ENCODE results near the gene SCLY.
A peak's percentile ranks its signal among the peaks of the same experiment; 100 is the strongest.

Gene SCLY

GRCh38 chr2:238077292-238077691 is 16.5 kb downstream of the SCLY start:
- DNase-seq = no peak

- DNase-seq = no peak
Measured at GRCh38 chr2:238079874-238080327, 19.1 kb downstream of the SCLY start.

- no peak for DNase-seq
Measured at GRCh38 chr2:238080518-238080917, 19.7 kb downstream of the SCLY start.

- DNase-seq = no peak
Measured at GRCh38 chr2:238081150-238081549, 20.3 kb downstream of the SCLY start.

- no peak for DNase-seq
Measured at GRCh38 chr2:238081561-238081960, 20.8 kb downstream of the SCLY start.

GRCh38 chr2:238082151-238082550 is 21.4 kb downstream of the SCLY start:
- DNase-seq = no peak

GRCh38 chr2:238082827-238083226 is 22.0 kb downstream of the SCLY start:
- no peak for DNase-seq

- DNase-seq = no peak
Measured at GRCh38 chr2:238083919-238084318, 23.1 kb downstream of the SCLY start.

GRCh38 chr2:238084761-238085160 is 24.0 kb downstream of the SCLY start:
- no peak for DNase-seq

- no peak for DNase-seq
Measured at GRCh38 chr2:238085899-238086298, 25.1 kb downstream of the SCLY start.

- peak; percentile 87 for DNase-seq
Measured at GRCh38 chr2:238087211-238087610, 26.4 kb downstream of the SCLY start.

GRCh38 chr2:238090887-238091286 is 30.1 kb downstream of the SCLY start:
- no peak for DNase-seq

GRCh38 chr2:238091436-238092060 is 30.7 kb downstream of the SCLY start:
- no peak for DNase-seq

- DNase-seq = no peak
Measured at GRCh38 chr2:238092486-238093035, 31.8 kb downstream of the SCLY start.

- DNase-seq = no peak
Measured at GRCh38 chr2:238093181-238094140, 32.7 kb downstream of the SCLY start.

- no peak for DNase-seq
Measured at GRCh38 chr2:238094438-238095022, 33.7 kb downstream of the SCLY start.

- DNase-seq = no peak
Measured at GRCh38 chr2:238095143-238095542, 34.3 kb downstream of the SCLY start.

GRCh38 chr2:238096311-238097011 is 35.7 kb downstream of the SCLY start:
- DNase-seq = no peak

GRCh38 chr2:238097201-238097987 is 36.6 kb downstream of the SCLY start:
- DNase-seq = no peak

- DNase-seq = peak; percentile 58
Measured at GRCh38 chr2:238097988-238098871, 37.4 kb downstream of the SCLY start.
